ENCODE results near the gene SLC23A3.

DNA sequence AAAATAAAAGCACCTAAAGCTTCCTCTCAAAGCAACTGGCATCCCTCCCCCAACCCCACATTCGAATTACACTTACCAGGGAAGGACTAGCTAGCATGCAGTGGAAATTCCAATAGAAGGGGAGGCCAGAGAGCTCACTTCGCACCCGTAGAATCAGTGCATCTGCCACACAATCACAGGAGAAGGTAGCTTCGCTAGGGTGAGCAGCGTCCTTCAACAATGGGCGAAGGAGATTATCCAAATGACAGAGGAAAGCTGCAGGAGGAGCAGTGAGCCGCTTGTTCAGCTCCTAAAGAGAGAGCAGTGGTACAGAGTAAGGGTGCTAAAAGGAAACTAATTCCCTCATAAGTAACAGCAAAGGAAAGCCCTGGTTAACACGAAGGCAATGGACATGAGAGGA lies 12.4 kb downstream of the SLC23A3 start:
- TF ChIP-seq ZNF785 (CRISPR knock-in tag; IDR thresholded peaks at IDR 0.05) (no peak), CTCF (IDR thresholded peaks at IDR 0.05 in 2 of 3, conservative IDR thresholded peaks at IDR 0.05 in 1 of 3; ENCODE audit: insufficient read depth in 2 of 3, low read depth in 1 of 3, low read length in 3 of 3) (no peak), NFE2 (IDR thresholded peaks at IDR 0.05; ENCODE audit: low read depth) (no peak), CBFA2T3 (IDR thresholded peaks at IDR 0.05) (no peak), BMI1 (IDR thresholded peaks at IDR 0.05; ENCODE audit: low read length) (no peak), EP300 (IDR thresholded peaks at IDR 0.05; ENCODE audit: low read length) (no peak), REST (IDR thresholded peaks at IDR 0.05; ENCODE audit: borderline replicate concordance) (no peak), REST (CRISPR knock-in tag; IDR thresholded peaks at IDR 0.05; ENCODE audit: low read depth) (no peak), ZNF263 (CRISPR knock-in tag; IDR thresholded peaks at IDR 0.05; ENCODE audit: borderline replicate concordance) (no peak), POLR2A (conservative IDR thresholded peaks at IDR 0.05) (no peak), MYC (IDR thresholded peaks at IDR 0.05; ENCODE audit: low read depth, low read length) (no peak), MYC (CRISPR knock-in tag; IDR thresholded peaks at IDR 0.05; ENCODE audit: borderline replicate concordance, low read depth) (no peak), EZH2 (IDR thresholded peaks at IDR 0.05; ENCODE audit: borderline replicate concordance, low read depth, low read length) (no peak), NFYB (IDR thresholded peaks at IDR 0.05; ENCODE audit: extremely low read depth, insufficient read length) (no peak), NR1H2 (CRISPR knock-in tag; IDR thresholded peaks at IDR 0.05) (no peak), BRCA1 (IDR thresholded peaks at IDR 0.05) (no peak), BRCA1 (CRISPR knock-in tag; IDR thresholded peaks at IDR 0.05) (no peak)
